Measurements from ENCODE around the gene CETP. TPM values are rescaled to one million over a fixed set of nuclear protein-coding genes. Genes with fewer than 3 reads are reported as not detected.
"Not testable (repeated sequence)": the region's sequence is repeated elsewhere in the genome, so short reads cannot be mapped to it uniquely, and the experiment has no call there.

CETP gene
- total RNA-seq, 1 donor, result not detected

GRCh38 chr16:56969769-56970168, 8.0 kb downstream of the CETP start:
- TF ChIP-seq, protein P1, sequence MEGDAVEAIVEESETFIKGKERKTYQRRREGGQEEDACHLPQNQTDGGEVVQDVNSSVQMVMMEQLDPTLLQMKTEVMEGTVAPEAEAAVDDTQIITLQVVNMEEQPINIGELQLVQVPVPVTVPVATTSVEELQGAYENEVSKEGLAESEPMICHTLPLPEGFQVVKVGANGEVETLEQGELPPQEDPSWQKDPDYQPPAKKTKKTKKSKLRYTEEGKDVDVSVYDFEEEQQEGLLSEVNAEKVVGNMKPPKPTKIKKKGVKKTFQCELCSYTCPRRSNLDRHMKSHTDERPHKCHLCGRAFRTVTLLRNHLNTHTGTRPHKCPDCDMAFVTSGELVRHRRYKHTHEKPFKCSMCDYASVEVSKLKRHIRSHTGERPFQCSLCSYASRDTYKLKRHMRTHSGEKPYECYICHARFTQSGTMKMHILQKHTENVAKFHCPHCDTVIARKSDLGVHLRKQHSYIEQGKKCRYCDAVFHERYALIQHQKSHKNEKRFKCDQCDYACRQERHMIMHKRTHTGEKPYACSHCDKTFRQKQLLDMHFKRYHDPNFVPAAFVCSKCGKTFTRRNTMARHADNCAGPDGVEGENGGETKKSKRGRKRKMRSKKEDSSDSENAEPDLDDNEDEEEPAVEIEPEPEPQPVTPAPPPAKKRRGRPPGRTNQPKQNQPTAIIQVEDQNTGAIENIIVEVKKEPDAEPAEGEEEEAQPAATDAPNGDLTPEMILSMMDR (IDR thresholded peaks at IDR 0.05; ENCODE audit: insufficient read depth, low read depth, low read length), result no peak
- no peak overlapping the region for H3K4me3 ChIP-seq (ENCODE audit: low read depth, low read length)
- no peak for DNase-seq (ENCODE audit: low read depth)

DNA sequence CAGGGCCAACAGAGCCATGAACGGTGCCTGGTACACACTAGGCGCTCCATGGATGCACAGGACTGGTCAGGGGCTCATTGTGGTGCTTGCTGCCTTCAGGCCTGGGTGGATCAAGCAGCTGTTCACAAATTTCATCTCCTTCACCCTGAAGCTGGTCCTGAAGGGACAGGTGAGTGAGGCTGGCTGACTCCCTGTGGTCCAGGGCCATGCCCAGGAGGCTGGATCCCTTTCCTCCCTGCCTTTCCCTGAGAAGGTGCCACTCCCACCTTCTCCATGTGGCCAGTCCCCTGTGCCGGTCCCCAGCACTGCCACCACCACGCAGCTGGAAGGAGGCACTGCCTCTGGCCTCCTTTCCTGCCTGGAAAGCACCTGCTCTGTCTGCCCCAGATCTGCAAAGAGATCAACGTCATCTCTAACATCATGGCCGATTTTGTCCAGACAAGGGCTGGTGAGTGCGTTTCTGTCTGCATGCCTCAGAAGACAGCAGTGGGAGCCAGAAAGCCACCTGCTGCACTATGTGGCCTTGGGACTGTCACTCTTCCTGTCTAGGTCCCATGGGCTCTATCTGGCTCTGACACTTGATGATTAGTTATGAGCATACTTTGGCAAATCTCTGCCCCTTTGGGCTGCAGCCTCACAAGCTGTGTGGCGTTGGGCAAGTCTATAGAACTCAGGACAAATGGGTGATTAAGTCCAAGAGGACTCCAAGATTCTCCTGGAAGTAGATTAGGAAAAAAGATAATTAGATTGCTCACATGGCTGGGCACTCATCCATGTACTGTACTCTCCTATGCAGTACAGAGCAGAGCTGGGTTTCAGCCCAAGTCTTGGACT, 9.4 kb downstream of the CETP start:
- H3K4me3 ChIP-seq (ENCODE audit: low read depth, low read length), result no peak overlapping the region
- TF ChIP-seq, protein P1 (IDR thresholded peaks at IDR 0.05; ENCODE audit: insufficient read depth, low read depth, low read length), result no peak
- DNase-seq (ENCODE audit: low read depth), result no peak

GRCh38 chr16:56971768-56972043, 10.0 kb downstream of the CETP start:
- no peak for DNase-seq (ENCODE audit: low read depth)
- TF ChIP-seq, protein P1 (IDR thresholded peaks at IDR 0.05; ENCODE audit: insufficient read depth, low read depth, low read length), result no peak
- no peak overlapping the region for H3K4me3 ChIP-seq (ENCODE audit: low read depth, low read length)

- TF ChIP-seq, protein P1 (IDR thresholded peaks at IDR 0.05; ENCODE audit: insufficient read depth, low read depth, low read length), result no peak
- no peak for DNase-seq (ENCODE audit: low read depth)
- no peak overlapping the region for H3K4me3 ChIP-seq (ENCODE audit: low read depth, low read length)
These were observed 10.9 kb downstream of the CETP start for GRCh38 chr16:56972403-56973293.

GRCh38 chr16:56973294-56973689, 11.5 kb downstream of the CETP start:
- TF ChIP-seq, protein P1 (IDR thresholded peaks at IDR 0.05; ENCODE audit: insufficient read depth, low read depth, low read length), result no peak

DNA sequence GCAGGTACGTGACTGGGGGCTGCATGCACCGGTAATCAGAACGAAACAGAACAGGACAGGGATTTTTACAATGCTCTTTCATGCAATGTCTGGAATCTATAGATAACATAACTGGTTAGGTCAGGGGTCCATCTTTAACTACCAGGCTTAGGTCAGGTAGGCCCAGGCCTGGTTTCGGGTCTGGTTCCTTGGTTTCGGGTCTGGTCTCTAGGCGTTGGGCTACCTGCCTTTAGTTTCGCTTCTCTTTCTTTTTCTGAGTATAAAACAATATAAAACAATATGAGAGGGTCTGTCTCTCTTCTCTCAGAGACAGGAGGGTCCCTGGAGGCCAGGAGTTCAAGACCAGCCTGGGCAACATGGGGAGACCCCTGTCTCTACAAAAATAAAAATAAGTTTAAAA, 12.1 kb downstream of the CETP start:
- not testable (repeated sequence) for DNase-seq (ENCODE audit: low read depth)

More at GRCh38 chr16:56973294-56973689, 11.5 kb downstream of the CETP start:
- no peak overlapping the region for H3K4me3 ChIP-seq (ENCODE audit: low read depth, low read length)
- DNase-seq (ENCODE audit: low read depth), result no peak

GRCh38 chr16:56974549-56975300, 13.0 kb downstream of the CETP start:
- no peak overlapping the region for H3K4me3 ChIP-seq (ENCODE audit: low read depth, low read length)
- TF ChIP-seq, protein P1 (IDR thresholded peaks at IDR 0.05; ENCODE audit: insufficient read depth, low read depth, low read length), result no peak
- DNase-seq (ENCODE audit: low read depth), result no peak

More for the DNA sequence above, 12.1 kb downstream of the CETP start:
- not testable (repeated sequence) for H3K4me3 ChIP-seq (ENCODE audit: low read depth, low read length)

Measured in fibroblast of villous mesenchyme (primary cell).